ENCODE measurements around the gene RHOJ. TPM values are rescaled to one million over a fixed set of nuclear protein-coding genes. Genes with fewer than 3 reads are reported as not detected.

The RHOJ gene
- total RNA-seq, 1 experiment from 2014 or later = not detected

DNA sequence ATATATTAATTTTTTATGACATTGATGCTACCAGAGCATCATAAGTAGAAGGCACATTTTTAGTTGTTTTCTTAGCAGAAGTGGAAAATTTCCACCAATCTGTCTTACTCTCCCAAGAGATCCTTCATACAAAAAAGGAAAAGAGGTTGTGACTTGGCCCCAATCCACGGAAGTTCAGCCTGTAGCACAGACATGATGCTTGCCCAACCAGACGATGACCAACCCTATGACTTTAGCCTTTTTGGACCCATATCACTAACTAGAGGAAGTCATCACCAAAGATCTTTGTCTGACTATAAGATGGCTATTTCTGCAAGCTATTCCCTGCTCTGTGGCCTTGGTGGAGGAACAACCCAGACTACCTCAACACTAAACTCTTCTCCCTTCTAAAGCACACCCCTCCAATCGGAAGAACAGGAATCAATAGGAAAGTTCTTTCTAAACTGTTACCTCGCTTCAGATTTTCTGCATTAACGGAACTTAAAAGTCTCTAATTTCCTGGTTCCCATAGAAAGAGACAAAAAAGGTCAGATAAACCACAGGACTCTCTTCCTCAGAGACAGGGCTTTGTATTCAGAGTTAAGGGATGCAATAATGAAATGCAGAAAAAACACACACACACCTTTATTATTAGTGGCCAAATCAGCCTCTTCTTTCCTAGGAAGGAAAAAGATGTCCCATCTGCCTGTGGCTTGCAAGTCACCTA lies 4.1 kb upstream of the RHOJ start:
- no peak overlapping the region for H3K4me3 ChIP-seq
- no peaks in the 10 kb centered on the region for H3K36me3 ChIP-seq
- DNase-seq = no peak
- H3K27me3 ChIP-seq = no peaks in the 10 kb centered on the region
- no peaks in the 10 kb centered on the region for H3K9me3 ChIP-seq

DNA sequence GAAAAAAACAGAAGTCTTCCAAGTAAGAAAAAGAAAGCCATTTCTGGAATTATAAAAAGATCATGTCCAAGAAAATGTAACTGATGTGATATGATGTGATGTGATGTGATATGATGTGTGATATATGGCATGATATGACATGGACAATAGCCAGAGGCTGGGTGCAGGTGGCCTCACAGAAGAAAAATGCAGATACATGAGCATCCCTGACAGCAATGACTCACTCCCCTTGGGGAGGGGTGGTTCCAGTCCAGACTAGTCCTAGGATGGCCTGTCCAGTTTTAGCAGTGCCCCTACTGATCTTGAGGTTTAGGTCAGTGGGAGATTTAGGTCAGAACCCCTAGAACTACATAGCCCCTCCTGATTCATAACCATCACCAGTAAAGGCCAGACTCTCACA lies 3.5 kb upstream of the RHOJ start:
- no peak for DNase-seq
- H3K36me3 ChIP-seq = no peaks in the 10 kb centered on the region

DNA sequence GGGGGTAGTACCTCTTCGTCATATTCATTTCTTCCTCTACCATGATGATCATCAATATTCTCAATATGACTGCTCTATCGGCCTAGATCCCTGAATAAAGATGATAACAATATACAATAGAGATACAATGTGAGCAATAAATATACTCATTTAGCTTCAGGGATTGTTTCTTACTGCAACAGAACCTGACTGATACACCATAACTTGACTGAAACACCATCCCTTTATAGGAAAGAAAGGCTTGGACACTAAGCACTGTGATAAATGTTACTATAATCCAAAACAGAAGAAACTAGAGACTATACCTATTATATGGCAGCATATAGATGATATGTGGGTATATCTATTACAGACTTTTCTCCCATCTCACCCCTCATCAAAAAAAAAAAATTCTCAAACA lies 1.2 kb upstream of the RHOJ start:
- Histone ChIP-seq H3K27me3 (no peaks in the 10 kb centered on the region), H3K4me3 (no peak overlapping the region), H3K9me3 (no peaks in the 10 kb centered on the region), H3K36me3 (no peaks in the 10 kb centered on the region)
- no peak for DNase-seq

More for the DNA sequence above, 3.5 kb upstream of the RHOJ start:
- no peaks in the 10 kb centered on the region for H3K27me3 ChIP-seq
- H3K9me3 ChIP-seq = no peaks in the 10 kb centered on the region
- H3K4me3 ChIP-seq = no peak overlapping the region

DNA sequence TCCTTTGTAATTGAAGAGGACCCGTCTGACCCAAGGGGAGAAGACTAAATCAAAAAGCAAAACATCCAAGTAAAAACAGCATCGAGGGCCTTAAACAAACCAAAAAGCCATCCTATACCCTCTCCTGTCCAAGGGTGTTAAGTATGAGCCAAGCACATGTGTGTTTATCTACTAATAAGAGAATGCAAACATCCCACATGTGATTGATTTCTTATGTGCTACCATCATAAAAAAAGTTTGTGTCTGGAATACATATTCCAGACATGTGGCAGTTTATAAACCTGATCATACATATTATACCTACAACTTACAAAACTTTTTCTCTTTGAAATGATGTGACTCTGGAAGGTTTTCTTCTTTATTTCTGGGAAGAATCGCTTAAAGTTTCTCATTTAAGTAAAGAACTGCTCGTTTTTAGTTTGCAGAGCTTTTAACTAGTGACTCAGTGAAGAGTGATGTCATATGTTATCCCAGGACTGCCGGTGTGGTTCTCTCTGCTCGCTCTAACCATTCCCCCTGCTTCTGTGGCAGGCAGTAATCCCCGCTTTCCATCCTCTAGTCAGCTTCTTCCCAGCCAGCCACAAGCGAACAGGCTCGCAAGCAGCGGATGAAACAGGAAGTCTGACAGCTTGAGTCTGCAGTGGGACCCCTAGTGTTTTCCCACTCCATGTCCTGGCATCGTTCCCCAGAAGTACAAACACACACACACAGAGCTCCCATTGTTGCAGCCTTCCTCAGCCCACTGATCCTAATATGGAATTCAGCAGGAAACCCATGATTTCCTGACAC lies 431 bp upstream of the RHOJ start:
- no peaks in the 10 kb centered on the region for H3K9me3 ChIP-seq
- no peaks in the 10 kb centered on the region for H3K27me3 ChIP-seq
- no peaks in the 10 kb centered on the region for H3K36me3 ChIP-seq
- H3K4me3 ChIP-seq = peak overlapping the region; percentile 18
- DNase-seq = peak; percentile 70

DNA sequence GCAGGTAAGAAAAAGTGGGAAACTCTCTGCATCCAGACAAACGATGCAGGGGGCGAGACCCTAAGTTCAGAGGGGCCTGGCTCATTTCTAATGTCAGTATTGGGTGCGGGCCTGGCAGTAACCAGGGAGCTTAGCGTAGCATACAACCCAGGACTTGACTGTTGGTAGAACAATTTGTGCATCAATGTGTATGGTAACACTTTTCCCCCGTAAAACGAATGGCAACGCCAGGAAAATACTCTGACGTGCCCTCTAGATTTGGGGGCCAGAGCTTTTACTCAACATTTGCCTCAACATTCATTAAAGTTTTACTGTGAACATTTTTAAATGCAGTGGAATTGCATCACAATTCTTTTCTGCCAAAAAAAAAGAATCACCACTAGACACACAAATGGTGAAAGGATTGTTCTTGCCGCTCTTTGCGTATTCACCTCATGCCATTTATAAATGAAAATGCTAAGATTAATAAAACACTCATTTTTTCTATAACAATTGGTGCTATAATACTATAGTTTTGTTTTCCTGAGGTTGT lies 867 bp downstream of the RHOJ start:
- DNase-seq = no peak
- Histone ChIP-seq H3K4me3 (no peak overlapping the region), H3K27me3 (no peaks in the 10 kb centered on the region)

DNA sequence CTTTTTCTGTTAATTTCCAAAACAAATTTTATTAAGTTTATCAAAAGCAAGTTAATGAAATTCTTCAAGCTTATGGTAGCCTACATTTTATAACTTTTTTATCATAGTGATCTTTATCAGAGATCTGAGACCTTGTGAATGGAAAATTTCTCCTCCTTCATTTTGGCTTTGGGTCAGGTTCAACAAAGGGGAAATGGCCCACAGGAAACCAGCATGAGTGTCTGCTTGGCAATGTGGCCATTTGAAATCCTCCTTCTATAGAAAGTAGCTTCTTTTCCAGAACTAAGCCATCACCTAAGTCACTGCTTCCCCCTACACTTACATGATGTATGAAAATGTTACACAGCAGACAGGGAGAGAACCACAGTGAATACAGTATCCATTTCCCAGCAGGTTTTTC lies 1.6 kb downstream of the RHOJ start:
- Histone ChIP-seq H3K9me3 (no peaks in the 10 kb centered on the region), H3K27me3 (no peaks in the 10 kb centered on the region), H3K4me3 (no peak overlapping the region), H3K36me3 (no peaks in the 10 kb centered on the region)
- DNase-seq = no peak

More for the DNA sequence above, 867 bp downstream of the RHOJ start:
- H3K9me3 ChIP-seq = no peaks in the 10 kb centered on the region
- no peaks in the 10 kb centered on the region for H3K36me3 ChIP-seq

DNA sequence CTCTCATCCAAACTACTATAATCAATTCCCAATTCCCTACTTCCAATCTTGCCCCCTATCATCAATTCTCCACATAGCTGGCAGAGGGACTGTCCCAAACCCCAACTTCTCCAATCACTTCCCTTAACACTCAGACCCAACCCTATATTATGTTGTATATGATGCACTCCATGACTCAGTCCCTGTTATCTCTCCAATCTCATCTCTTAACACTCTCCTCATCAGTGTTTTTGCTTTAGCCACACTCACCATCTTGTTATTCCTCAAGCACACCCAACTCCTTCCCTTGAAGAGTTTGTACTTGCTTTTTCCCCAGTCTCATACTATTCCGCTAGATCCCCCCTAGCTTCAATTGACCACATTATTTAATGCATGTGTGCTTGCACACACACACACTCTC lies 4.9 kb downstream of the RHOJ start:
- H3K36me3 ChIP-seq = no peaks in the 10 kb centered on the region
- no peak for DNase-seq
- H3K27me3 ChIP-seq = no peaks in the 10 kb centered on the region
- no peak overlapping the region for H3K4me3 ChIP-seq
- H3K9me3 ChIP-seq = no peaks in the 10 kb centered on the region

DNA sequence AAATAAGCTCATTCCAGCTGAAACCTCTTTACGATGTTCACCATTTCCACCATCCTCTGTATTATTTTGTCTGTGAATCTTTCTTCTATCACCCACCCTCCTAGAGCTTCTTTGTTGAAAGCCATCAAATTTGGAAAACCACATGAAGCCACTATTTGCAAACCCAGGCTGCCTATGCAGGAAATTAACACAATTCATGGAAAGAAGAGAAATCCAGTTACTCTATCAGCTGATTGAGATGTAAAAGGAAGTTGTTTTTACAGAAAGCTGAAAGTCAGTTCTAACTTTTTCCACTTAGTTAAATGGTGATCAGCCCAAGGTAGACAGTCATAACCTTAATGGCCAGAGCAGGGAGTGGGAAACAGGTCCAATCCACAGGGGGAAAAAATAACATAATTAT lies 6.6 kb downstream of the RHOJ start:
- H3K9me3 ChIP-seq = no peaks in the 10 kb centered on the region
- no peak for DNase-seq
- H3K36me3 ChIP-seq = no peaks in the 10 kb centered on the region
- no peak overlapping the region for H3K4me3 ChIP-seq
- no peaks in the 10 kb centered on the region for H3K27me3 ChIP-seq

DNA sequence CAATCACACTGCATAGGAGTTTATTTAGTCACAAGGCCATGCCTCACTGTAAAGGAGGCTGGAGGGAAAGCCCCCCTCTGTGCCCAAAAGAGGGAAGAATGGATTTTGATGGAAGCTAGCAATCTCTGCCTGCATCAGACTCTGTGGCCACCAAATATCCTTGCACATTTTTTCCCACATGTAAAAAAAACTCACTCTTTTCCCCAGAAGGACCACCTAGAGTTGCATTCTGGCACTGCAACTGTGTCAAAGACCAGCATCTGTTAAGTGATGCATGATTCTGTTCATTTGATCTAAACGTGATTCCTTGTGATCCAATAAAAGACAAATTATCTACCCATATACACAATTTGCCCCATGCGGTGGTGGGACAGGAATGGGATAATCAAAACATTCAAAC lies 8.0 kb downstream of the RHOJ start:
- Histone ChIP-seq H3K36me3 (no peaks in the 10 kb centered on the region), H3K4me3 (no peak overlapping the region), H3K9me3 (no peaks in the 10 kb centered on the region), H3K27me3 (no peaks in the 10 kb centered on the region)
- no peak for DNase-seq

DNA sequence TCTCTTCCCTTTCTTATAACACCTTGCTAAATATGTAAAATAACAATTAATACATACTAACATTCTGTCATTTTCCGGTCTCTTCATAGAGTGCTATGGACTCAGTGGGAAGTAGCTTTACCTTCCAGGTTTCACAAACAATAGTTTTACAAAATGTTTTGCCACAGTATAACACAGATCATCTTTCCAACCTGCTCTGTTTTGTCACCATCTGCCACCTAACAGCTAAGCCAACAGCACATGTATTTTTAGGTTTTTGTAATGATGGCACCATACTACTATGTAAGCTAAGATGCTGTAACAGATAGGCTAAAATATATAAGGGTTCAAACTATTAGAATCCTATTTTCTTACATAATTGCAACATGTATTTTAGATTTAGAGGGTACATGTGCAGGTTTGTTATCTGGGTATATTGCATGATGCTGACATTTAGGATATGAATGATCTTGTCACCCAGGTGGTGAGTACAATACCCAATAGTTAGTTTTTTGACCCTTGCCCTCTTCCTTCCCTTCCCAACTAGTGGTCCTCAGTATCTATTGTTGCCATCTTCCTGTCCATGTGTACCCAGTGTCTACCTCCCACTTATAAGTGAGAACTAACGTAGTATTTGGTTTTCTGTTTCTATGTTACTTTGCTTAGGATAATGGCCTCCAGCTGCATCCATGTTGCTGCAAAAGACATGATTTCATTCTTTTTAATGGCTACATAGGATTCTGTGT lies 8.7 kb downstream of the RHOJ start:
- no peak for DNase-seq
- Histone ChIP-seq H3K27me3 (no peaks in the 10 kb centered on the region), H3K4me3 (no peak overlapping the region), H3K9me3 (no peaks in the 10 kb centered on the region), H3K36me3 (no peaks in the 10 kb centered on the region)

DNA sequence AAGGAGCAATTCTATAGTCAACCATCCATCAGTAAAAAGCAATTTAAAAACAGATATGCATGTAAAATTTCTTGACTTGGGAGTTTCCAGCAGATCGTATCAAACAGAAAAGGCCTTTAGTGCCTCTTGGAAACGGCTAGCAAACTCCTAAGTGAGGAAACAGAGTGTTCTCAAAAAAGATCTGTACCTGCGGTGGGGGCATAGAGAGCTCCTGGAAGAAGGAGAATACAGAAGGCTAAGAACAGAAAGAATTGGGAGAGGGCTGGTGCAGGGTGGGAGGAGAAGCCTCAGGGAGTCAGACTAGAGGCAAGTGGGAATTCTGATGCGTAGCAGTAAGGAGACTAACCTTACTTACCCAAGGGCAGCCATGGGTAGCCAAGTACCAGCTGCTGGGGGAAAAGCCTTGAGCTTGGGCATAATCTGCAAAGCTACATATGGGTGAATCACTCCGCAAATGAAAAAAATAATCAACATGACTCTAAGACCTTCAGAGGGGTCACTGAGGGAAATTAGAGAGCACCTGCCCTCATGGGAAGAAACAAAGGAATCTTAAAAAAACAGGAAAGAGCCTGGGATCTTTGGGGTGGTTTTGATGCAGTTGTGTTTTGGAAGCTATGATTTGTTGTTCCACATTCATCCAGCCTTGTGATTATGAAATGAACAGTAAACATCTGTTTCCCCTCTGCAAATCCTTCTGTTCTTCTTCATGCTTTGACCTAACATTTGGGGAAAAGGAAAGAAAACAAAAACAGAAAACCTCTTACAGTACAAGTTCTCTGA lies 10.4 kb downstream of the RHOJ start:
- H3K9me3 ChIP-seq = no peaks in the 10 kb centered on the region
- no peaks in the 10 kb centered on the region for H3K27me3 ChIP-seq
- DNase-seq = no peak
- no peaks in the 10 kb centered on the region for H3K36me3 ChIP-seq
- H3K4me3 ChIP-seq = no peak overlapping the region

DNA sequence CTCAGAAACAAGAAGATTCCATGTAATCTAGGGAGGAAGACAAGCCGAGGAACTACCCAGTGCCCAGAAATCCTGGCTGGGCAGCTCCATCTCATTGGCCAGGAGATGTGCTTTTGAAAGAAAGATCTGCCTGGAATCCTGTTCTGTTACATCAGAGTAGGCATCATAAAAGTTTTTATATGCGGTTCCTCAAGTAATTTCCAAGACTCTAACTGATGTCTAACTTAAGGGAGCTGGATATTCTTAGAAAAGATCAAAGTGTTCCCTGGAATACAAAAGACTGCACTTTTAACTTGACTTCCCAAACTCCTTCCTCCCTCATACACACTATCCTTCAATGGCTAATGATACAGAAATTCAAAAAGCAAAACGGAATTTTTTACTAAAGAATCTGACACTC lies 16.3 kb downstream of the RHOJ start:
- H3K36me3 ChIP-seq = no peaks in the 10 kb centered on the region
- H3K4me3 ChIP-seq = no peak overlapping the region
- no peak for DNase-seq
- no peaks in the 10 kb centered on the region for H3K27me3 ChIP-seq
- H3K9me3 ChIP-seq = no peaks in the 10 kb centered on the region

DNA sequence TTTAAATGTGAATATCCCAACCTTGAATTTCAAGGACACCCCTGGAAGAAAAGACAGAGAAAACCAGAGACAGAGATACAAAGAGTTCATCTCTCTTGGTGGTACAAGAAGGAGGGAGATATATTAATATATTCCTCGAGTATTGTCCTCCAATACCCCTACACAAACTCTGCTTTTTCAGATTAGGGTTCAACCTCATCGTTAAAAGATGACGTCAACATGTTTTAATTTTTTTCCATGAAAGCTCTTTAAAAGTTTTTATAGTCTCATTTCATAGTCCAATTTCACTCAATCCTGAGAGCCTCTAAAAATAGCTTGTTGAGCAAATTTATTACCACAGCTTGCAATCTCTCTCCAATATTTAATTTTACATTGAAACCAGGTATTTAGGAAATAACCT lies 19.4 kb downstream of the RHOJ start:
- Histone ChIP-seq H3K27me3 (no peaks in the 10 kb centered on the region), H3K4me3 (no peak overlapping the region), H3K36me3 (no peaks in the 10 kb centered on the region), H3K9me3 (no peaks in the 10 kb centered on the region)
- DNase-seq = no peak

DNA sequence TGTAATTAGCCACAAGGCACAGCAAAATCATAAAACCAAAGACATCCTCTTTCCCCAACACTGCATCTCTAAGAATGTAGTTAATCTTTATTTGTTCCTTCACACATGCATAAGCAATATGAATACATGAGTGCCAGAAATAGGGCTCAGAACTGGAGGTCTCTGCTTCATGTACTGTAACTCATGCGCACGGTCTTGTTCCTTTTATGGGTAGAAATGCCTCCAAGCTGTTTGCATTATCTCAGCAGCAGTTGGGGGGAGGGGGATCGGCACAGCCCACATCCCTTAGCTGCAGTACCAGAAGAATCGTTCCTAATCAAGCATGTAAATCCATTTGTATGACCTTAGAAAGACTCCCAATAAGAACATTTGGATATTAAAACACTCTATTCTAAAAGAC lies 20.0 kb downstream of the RHOJ start:
- H3K4me3 ChIP-seq = no peak overlapping the region
- H3K9me3 ChIP-seq = no peaks in the 10 kb centered on the region
- H3K36me3 ChIP-seq = no peaks in the 10 kb centered on the region
- DNase-seq = no peak
- no peaks in the 10 kb centered on the region for H3K27me3 ChIP-seq

DNA sequence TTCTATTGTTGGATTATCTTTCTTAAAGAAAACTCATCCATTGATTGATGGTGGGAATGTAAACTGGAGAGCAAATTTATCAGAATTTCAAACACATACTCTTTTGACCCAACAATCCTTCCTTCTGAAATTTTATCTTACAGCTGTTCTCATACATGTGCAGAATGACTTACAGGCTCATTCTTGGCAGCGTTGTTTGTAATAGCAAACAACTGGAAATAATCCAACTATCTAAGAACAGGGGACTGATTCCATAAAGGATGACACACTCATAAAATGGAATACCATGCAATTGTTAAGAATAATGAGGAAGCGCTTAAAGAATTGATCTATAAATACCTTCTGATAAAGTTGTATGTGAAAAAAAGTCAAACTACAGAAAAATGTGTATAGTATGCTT lies 24.0 kb downstream of the RHOJ start:
- H3K4me3 ChIP-seq = no peak overlapping the region
- DNase-seq = no peak
- no peaks in the 10 kb centered on the region for H3K27me3 ChIP-seq
- H3K9me3 ChIP-seq = no peaks in the 10 kb centered on the region
- H3K36me3 ChIP-seq = no peaks in the 10 kb centered on the region

DNA sequence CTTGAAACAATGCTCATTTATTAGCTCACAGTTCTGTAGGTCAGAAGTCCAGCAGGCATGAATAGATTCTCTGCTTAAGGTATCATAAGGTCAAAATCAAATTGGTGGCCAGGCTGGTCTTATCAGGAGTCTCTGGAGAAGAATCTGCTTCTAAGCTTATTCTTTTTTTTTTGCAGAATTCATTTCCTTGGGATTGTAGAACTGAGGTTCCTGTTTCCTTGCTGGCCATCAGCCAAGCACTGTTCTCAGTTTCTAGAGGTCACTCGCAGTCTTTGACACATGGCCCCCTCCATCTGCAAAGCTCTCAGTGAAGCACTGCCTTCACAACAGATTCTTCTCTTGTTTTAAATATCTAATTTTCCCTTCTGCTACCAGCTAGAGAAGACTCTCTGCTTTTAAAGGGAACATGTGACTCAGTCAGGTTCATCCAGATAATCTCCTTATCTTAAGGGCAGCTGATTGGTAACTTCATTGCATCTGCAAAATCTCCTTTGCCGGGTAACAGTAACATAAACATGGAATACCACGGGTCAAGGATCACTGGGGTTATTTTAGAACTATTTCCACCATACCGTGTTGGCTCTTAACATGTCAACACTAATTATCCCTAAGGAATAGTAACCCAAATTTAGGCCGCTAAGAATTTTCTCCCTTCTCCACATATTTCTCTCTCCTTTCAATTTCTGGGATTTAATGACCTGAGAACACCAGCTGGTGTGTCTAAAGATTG lies 25.3 kb downstream of the RHOJ start:
- DNase-seq = no peak
- no peak overlapping the region for H3K4me3 ChIP-seq

More for the DNA sequence above, 25.3 kb downstream of the RHOJ start:
- no peaks in the 10 kb centered on the region for H3K27me3 ChIP-seq
- H3K36me3 ChIP-seq = no peaks in the 10 kb centered on the region
- no peaks in the 10 kb centered on the region for H3K9me3 ChIP-seq
